Stimulated activated CD4-positive, alpha-beta T cell treated with anti-CD3 and anti-CD28 coated beads, TNF-alpha, amount 100 ng/mL, for 1 hour (primary cell): ENCODE measurements around the gene CLCN5.

Source experiments
- DNase-seq, 3 donors: peaks; one replicate each; pipeline ENCODE4 v3.0.0-alpha.2; 2020; ENCODE audit warnings: low read depth in 3 of 3, low spot score in 1 of 3

CLCN5 gene

GRCh38 chrX:50075630-50076339 is 153.4 kb downstream of the CLCN5 start:
- DNase-seq = no peak

DNA sequence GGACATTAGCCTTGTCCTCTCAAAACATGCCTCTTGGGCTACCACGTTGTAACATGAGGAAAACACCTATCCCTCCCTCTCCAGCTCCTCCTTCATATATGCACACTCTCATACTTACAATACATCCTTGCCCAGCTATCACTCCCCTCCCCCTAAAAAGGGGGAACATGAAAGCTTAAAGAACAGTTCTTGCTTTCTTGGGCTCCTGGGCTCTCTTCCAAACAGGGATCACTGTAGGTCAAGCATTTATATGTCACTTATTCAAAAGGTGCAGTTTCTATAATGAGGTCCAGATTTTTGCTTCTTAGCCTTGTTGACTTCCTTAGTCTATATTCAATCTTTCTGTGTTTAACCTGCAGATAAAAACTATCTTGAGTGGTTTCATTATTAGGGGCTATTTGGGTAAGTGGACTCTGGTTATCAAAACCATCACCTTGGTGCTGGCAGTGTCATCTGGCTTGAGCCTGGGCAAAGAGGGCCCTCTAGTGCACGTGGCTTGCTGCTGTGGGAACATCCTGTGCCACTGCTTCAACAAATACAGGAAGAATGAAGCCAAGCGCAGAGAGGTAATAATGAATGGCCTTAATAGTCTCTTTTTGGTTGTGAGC is 159.0 kb downstream of the CLCN5 start:
- DNase-seq = no peak

DNA sequence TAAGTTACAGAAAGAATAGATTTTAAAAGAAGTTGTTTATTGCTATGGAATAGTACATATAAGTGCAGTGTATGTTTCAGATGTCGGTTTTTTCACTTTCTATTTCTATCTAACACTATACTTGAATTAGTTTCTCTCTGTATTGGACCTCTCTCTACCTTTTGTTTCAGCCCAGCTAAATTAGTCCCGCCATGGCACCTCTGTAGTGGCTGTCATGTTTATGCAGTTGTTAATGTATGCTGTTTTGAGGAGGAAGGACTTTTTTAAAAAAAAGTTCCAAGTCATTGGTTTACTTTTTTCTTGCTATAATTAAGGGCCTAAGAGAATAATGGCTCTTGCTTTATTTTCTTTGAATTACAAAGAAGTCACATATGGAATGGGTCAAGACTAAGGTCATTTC is 160.3 kb downstream of the CLCN5 start:
- DNase-seq = no peak

DNA sequence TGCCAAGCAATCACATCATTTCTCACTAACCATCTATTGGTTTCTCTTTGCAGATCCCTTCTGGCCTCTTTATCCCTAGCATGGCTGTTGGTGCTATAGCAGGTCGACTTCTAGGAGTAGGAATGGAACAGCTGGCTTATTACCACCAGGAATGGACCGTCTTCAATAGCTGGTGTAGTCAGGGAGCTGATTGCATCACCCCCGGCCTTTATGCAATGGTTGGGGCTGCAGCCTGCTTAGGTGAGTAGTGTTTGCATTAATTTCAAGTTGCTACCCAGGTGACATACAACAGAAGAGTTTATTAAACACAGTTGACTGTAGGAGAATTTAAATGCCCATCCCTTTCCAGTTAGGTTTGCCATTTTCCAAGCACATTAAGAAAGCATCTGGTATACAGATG is 166.2 kb downstream of the CLCN5 start:
- no peak for DNase-seq

- DNase-seq = no peak
These were observed 171.2 kb downstream of the CLCN5 start for GRCh38 chrX:50093625-50094024.

DNA sequence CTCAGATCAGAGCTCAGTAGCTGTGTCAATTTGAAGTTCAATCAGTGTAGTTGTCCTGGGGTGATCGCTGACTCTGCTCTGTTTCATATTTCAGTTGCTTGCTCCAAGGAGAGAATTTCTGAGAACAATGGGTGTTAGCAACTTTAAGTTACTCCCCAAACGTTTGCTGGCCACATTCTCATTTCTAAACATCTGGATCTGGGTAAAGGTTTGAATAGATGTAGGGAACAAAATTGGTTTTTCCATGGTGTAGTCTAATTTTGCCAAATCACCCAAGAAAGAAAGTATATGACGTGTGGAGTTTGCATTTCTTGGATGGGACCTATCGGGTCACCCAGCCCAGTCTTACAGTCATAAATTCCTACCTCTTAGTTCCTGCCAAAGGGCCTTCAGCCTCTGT is 174.7 kb downstream of the CLCN5 start:
- no peak for DNase-seq

GRCh38 chrX:50098241-50098640 is 175.8 kb downstream of the CLCN5 start:
- DNase-seq = no peak

- DNase-seq = no peak
These were observed 176.4 kb downstream of the CLCN5 start for GRCh38 chrX:50098749-50099148.

DNA sequence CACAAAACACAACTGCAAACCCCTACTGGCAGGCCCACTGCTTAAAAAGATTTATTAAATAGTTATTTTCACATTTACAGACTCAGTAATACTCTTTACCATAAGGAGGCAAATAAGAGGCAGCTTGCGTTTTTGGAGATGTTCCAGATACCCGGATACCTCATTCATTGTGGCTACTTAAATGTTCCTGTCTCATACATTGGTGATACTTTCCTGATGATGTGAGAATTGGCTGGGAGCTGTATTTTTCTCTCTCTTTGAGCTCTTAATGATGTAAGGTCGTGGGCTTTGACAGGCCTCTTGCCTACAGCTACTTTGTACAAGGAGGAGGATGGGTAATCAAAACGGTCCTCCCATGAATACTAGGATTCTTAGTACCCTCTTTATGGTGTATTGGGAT is 176.9 kb downstream of the CLCN5 start:
- no peak for DNase-seq

GRCh38 chrX:50100188-50100587 is 177.8 kb downstream of the CLCN5 start:
- DNase-seq = no peak

DNA sequence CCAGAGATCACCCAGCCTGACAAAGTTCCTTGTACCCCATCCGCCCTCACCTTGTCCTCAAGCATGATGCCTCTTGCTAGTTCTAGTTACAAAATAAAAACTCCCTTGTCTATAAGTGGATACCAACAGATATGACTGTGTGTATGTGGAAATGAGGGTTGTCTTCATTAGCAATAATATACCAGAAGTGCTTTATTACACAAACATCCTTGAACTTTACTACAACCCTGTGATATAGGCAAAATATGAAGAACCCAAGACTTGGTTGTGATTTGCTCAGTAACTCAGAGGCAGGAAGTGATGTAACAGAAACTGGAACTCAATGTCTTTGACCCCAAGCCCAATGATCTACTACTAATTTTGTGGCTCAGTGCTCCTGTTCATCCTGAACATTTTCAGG is 180.8 kb downstream of the CLCN5 start:
- no peak for DNase-seq

DNA sequence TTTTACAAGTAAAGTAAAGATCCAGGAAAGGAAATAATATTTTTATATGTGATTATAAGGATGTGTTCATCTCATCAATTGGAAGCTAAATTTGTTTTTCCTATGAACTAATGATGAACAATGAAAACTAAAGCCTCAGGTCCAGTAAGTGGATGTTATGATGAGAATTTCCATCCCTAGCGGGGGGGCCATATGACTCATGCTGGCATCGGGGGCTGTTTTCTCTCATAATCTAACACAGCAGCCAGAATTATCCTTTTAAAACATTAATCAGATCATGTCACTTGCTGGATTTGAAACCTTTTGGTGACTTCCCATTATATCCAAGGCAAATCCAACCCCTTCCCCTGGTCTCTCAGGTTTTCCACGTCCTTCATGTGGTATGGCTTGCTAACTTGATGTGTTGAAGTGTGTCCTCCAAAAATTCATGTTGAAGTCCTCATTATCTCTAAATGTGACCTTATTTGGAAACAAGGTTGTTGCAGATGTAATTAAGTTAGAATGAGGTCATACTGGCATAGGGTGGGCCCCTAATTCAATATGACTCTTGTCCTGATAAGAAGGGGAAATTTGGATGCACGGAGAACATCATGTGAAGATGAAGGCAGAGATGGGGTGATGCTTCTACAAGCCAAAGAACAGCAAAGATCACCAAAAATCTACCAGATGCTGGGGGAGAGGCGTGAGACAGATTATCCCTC is 181.6 kb downstream of the CLCN5 start:
- no peak for DNase-seq

GRCh38 chrX:50106051-50106675 is 183.8 kb downstream of the CLCN5 start:
- DNase-seq = no peak

- no peak for DNase-seq
These were observed 185.1 kb downstream of the CLCN5 start for GRCh38 chrX:50107470-50107869.

DNA sequence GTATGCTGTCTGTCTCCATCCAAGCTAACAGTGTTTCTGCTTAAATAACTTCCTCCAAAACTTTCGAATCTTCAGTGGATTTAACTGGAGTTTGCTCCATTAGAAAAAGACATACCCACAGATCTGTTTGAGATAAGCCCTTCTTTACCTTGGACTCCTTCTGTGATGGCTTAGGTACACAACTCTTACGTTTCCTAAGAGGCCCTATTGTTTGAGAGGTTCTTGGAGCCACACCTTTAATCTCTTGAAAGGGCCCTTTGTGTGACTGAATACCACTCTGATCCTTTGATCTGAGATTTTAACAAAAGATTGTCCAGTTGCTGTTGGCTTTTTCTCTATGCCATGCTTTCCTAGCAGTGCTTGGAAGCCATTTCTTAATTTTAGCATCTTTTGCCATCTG is 185.9 kb downstream of the CLCN5 start:
- no peak for DNase-seq

GRCh38 chrX:50111742-50112141 is 189.3 kb downstream of the CLCN5 start:
- DNase-seq = no peak

DNA sequence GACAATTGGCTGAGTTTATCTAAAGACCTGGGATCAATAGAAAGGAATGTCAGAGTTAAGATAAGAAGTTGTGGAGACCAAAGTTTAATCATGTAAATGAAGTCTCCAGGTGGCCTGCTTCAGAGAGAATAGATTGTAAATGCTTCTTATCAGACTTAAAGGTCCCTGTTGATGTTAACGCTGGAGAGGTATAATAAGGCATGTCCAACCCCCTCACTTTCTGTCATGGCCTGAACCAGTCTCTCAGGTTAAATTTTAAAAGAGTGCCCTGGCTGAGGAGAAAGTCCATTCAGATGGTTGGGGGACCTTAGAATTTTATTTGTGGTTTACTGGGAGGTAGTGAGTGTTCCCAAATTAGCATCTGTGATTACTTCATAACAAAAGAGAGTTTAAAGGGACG is 191.7 kb downstream of the CLCN5 start:
- DNase-seq = no peak

- no peak for DNase-seq
These were observed 193.6 kb downstream of the CLCN5 start for GRCh38 chrX:50115973-50116372.

GRCh38 chrX:50117476-50117875 is 195.1 kb downstream of the CLCN5 start:
- no peak for DNase-seq

DNA sequence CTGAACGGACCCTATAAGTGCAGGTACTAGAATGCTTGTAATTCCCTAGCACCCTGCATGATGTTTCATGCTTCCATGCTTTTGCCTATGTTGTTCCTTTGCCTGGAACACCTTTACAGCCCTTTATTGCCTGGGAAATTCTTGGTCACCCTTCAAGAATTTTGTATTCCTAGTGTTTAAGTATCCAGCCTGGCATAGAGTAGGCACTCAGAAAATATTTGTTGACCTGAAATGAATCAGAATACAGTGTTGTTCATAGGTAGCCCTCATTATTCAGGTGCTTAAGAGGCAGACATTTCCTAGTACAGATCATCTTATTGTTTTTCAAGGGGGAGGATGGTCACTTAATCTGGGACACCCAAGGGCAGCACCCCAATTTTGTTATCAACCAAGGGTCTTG is 203.1 kb downstream of the CLCN5 start:
- DNase-seq = no peak

DNA sequence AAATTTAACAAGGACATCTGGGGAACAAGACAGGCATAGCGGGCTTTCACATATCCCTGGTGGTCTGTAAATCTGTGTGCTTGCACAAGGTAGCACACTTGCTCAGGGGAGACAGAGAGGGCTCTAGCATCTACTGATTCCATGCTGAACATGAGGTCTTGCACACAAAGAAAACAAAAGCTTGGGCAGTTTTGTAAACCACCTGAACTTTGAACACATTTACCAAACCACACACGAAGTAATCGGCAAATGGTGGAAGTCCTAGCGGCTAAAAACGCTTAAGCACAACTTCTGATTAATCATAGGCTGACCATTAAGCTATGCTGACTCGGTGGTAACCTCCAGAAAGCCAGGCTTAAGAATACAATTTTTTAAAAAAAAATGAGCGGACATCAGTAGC is 225.6 kb downstream of the CLCN5 start:
- DNase-seq = no peak
